CD14-positive monocyte (primary cell): ENCODE measurements around the gene DEGS2. TPM values are rescaled to one million over a fixed set of nuclear protein-coding genes. Genes with fewer than 3 reads are reported as not detected.
A peak's percentile ranks its signal among the peaks of the same experiment; 100 is the strongest.

Experiments used
- DNase-seq, 3 donors: peaks; one replicate each; pipeline ENCODE4 v3.0.0-alpha.2; 2011 to 2022
- H2AFZ ChIP-seq: 2 replicates; pipeline ENCODE4 v1.6.0; 2012; ENCODE audit warnings: mild to moderate bottlenecking, low read depth, low read length, inconsistent platforms; ENCODE audit not compliant: insufficient read depth, poor library complexity, severe bottlenecking
- H3K27ac ChIP-seq, 2 donors: 1 replicate in 1 of 2; 2 replicates in 1 of 2; pipeline ENCODE4 v1.5.1; 2012 to 2013; ENCODE audit warnings: low read length in 2 of 2, control low read depth in 1 of 2, inconsistent platforms in 1 of 2, low read depth in 1 of 2, mild to moderate bottlenecking in 1 of 2
- H3K27me3 ChIP-seq, 2 donors: one replicate each; pipeline versions ENCODE4 v1.6.0 to v1.6.1; 2011 to 2013; ENCODE audit warnings: low read length in 2 of 2; ENCODE audit not compliant: control insufficient read depth in 2 of 2, insufficient read depth in 2 of 2
- H3K36me3 ChIP-seq, 2 donors: replicated peaks in 1 of 2; 1 replicate in 1 of 2; 2 replicates in 1 of 2; pipeline versions ENCODE4 v1.5.1 to v1.6.1; 2012 to 2013; ENCODE audit warnings: low read length in 2 of 2, control low read depth in 1 of 2, inconsistent platforms in 1 of 2, mild to moderate bottlenecking in 1 of 2; ENCODE audit not compliant: insufficient read depth in 2 of 2, control insufficient read depth in 1 of 2
- H3K4me1 ChIP-seq, 2 donors: 1 replicate in 1 of 2; 2 replicates in 1 of 2; pipeline versions ENCODE4 v1.5.1 to v1.6.1; 2012 to 2013; ENCODE audit warnings: low read length in 2 of 2, control low read depth in 1 of 2, inconsistent platforms in 1 of 2, mild to moderate bottlenecking in 1 of 2, moderate library complexity in 1 of 2; ENCODE audit not compliant: insufficient read depth in 2 of 2, control insufficient read depth in 1 of 2
- H3K4me2 ChIP-seq: replicated peaks from 2 replicates; pipeline ENCODE3; 2012; ENCODE audit warnings: low read length, moderate library complexity, mild to moderate bottlenecking; ENCODE audit not compliant: poor library complexity, severe bottlenecking; ENCODE audit errors: extremely low read depth
- H3K4me3 ChIP-seq, 3 experiments: fragments of 200-600 bp in 1 of 3; sonication (generic) in 1 of 3; replicated peaks in 1 of 3; 1 replicate in 2 of 3; 2 replicates in 1 of 3; pipeline ENCODE4 v1.5.1; 2011 to 2013; ENCODE audit warnings: low read length in 3 of 3, mild to moderate bottlenecking in 3 of 3, control low read depth in 2 of 3, low read depth in 2 of 3, inconsistent platforms in 1 of 3, moderate library complexity in 1 of 3
- H3K79me2 ChIP-seq: 2 replicates; pipeline ENCODE4 v1.6.0; 2012; ENCODE audit warnings: mild to moderate bottlenecking, control low read depth, inconsistent platforms, low read length, moderate library complexity; ENCODE audit not compliant: insufficient read depth
- H3K9ac ChIP-seq: 2 replicates; pipeline ENCODE4 v1.6.0; 2017; ENCODE audit warnings: low read length, mild to moderate bottlenecking; ENCODE audit not compliant: insufficient read depth, poor library complexity, severe bottlenecking
- H3K9me3 ChIP-seq, 2 donors: replicated peaks in 1 of 2; 1 replicate in 1 of 2; 2 replicates in 1 of 2; pipeline versions ENCODE4 v1.5.1 to v1.6.1; 2012 to 2013; ENCODE audit warnings: low read length in 2 of 2, control low read depth in 1 of 2; ENCODE audit not compliant: control insufficient read depth in 1 of 2, insufficient read depth in 1 of 2
- H4K20me1 ChIP-seq: 2 replicates; pipeline ENCODE4 v1.6.0; 2012; ENCODE audit warnings: mild to moderate bottlenecking, low read length, control low read depth, moderate library complexity; ENCODE audit not compliant: insufficient read depth
- H3K27ac Mint-ChIP-seq, 7 donors: one replicate each; pipeline ENCODE4 v1.8.0; 2020; ENCODE audit warnings: mild to moderate bottlenecking in 7 of 7, mixed read lengths in 7 of 7, moderate library complexity in 6 of 7, inconsistent platforms in 2 of 7
- H3K27me3 Mint-ChIP-seq, 3 donors: one replicate each; pipeline ENCODE4 v1.8.0; 2021 to 2022; ENCODE audit warnings: low read depth in 3 of 3, mild to moderate bottlenecking in 3 of 3, mixed read lengths in 3 of 3, moderate library complexity in 3 of 3, inconsistent platforms in 1 of 3
- H3K36me3 Mint-ChIP-seq, 2 donors: one replicate each; pipeline ENCODE4 v1.8.0; 2020; ENCODE audit warnings: mixed read lengths in 2 of 2, inconsistent platforms in 1 of 2, mild to moderate bottlenecking in 1 of 2
- H3K4me1 Mint-ChIP-seq: one replicate; pipeline ENCODE4 v1.8.0; 2020; ENCODE audit warnings: mild to moderate bottlenecking, mixed read lengths
- H3K4me3 Mint-ChIP-seq, 2 donors: one replicate each; pipeline ENCODE4 v1.8.0; 2020; ENCODE audit warnings: mild to moderate bottlenecking in 2 of 2, mixed read lengths in 2 of 2, moderate library complexity in 1 of 2
- H3K9me3 Mint-ChIP-seq, 7 donors: one replicate each; pipeline ENCODE4 v1.8.0; 2020 to 2022; ENCODE audit warnings: mixed read lengths in 7 of 7, mild to moderate bottlenecking in 6 of 7, moderate library complexity in 6 of 7, inconsistent platforms in 2 of 7
- WGBS: methylation state at CpG from one replicate; pipeline ENCODE4 v1.1.5; 2013; ENCODE audit warnings: missing lambda C conversion rate; ENCODE audit not compliant: insufficient coverage; 5-methylcytosine and 5-hydroxymethylcytosine counted together
- intact Hi-C, 2 donors: fragments of 100-400 bp; cut with micrococcal nuclease; formaldehyde crosslinking; loops; one replicate each; pipeline versions ENCODE4 v1.15.0 to v1.15.1; 2023
- polyA plus RNA-seq, 3 donors: library from polyadenylated mRNA; depleted of rRNA in 1 of 3; unstranded in 2 of 3; stranded (reverse) in 1 of 3; fragments of 300-500 nt in 2 of 3; fragments of >200 nt in 1 of 3; fragmentation: Illumina TruSeq in 2 of 3; gene quantifications; 1 replicate in 2 of 3; 2 replicates in 1 of 3; pipeline ENCODE4 v1.2.3, GENCODE V29; 2012 to 2021
- TF ChIP-seq, protein P1 (sequence below): fragments of 200-600 bp; IDR thresholded peaks from one replicate; pipeline ENCODE4 v1.8.0; 2022; ENCODE audit warnings: antibody characterized with exemption, mild to moderate bottlenecking

The DEGS2 gene
- polyA plus RNA-seq, 3 donors: 0.07 to 0.36 TPM; not detected in 1

- 20% methylated on average over 4 of the region's 16 CpGs for WGBS
- Mint-ChIP-seq H3K4me3 (peak overlapping the region; percentile 87 to 93), H3K9me3 (no peaks in the 10 kb centered on the region), H3K36me3 (no peaks in the 10 kb centered on the region), H3K4me1 (peaks cover 11% of the 10 kb centered on the region), H3K27me3 (peaks cover 7 to 17% (median 15%) of the 10 kb centered on the region in 3 donors), H3K27ac (peak overlapping the region in 2 of 7 donors; percentile 69 to 78)
- Histone ChIP-seq H3K4me2 (peak overlapping the region; percentile 65), H3K4me3 (peak overlapping the region in 2 of 3 experiments; percentile 41 to 71), H3K27me3 (peaks cover 3 to 5% of the 10 kb centered on the region in 2 donors), H3K9me3 (no peaks in the 10 kb centered on the region), H3K4me1 (peaks cover 20 to 23% of the 10 kb centered on the region in 2 donors), H3K9ac (peak overlapping the region; percentile 42), H2AFZ (peak overlapping the region; percentile 74), H3K79me2 (no peaks in the 10 kb centered on the region), H3K27ac (no peak overlapping the region), H3K36me3 (no peaks in the 10 kb centered on the region), H4K20me1 (no peaks in the 10 kb centered on the region)
- TF ChIP-seq, protein P1, sequence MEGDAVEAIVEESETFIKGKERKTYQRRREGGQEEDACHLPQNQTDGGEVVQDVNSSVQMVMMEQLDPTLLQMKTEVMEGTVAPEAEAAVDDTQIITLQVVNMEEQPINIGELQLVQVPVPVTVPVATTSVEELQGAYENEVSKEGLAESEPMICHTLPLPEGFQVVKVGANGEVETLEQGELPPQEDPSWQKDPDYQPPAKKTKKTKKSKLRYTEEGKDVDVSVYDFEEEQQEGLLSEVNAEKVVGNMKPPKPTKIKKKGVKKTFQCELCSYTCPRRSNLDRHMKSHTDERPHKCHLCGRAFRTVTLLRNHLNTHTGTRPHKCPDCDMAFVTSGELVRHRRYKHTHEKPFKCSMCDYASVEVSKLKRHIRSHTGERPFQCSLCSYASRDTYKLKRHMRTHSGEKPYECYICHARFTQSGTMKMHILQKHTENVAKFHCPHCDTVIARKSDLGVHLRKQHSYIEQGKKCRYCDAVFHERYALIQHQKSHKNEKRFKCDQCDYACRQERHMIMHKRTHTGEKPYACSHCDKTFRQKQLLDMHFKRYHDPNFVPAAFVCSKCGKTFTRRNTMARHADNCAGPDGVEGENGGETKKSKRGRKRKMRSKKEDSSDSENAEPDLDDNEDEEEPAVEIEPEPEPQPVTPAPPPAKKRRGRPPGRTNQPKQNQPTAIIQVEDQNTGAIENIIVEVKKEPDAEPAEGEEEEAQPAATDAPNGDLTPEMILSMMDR: no peak
- intact Hi-C loops: no loop called here
- no peak for DNase-seq
Observed at GRCh38 chr14:100165831-100166440, 6.5 kb upstream of the DEGS2 start.

DNA sequence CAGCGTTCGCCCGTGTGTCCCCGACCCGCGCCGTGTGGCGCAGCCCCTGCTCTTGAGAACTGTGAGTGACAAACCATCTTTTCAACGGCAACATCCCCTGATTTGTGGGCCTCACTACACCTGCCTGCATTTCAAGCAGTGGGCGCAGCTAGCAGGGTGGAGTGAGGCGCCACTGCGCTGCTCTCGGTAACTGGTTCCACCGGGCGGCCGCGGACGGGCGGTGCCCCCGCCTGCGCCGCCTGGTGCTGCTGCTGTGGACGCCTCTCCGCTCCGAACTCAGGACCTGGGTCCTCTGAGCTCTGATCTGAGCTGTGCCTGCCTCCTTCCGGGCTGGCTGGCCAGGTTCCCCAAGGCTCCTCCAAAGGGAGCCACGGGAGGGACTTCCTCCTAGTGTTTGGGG, 5.9 kb upstream of the DEGS2 start:
- no peak overlapping the region for H3K9ac ChIP-seq
- H3K9me3 ChIP-seq: peaks cover under 1 to 3% of the 10 kb centered on the region in 2 donors
- peaks cover 20 to 23% of the 10 kb centered on the region in 2 donors for H3K4me1 ChIP-seq
- Mint-ChIP-seq H3K4me1 (peaks cover 11% of the 10 kb centered on the region), H3K27ac (peak overlapping the region in 4 of 7 donors; percentile 19 to 84 (median 71)), H3K9me3 (peaks cover 0 to 2% (median 0%) of the 10 kb centered on the region in 7 donors), H3K36me3 (no peaks in the 10 kb centered on the region), H3K4me3 (peak overlapping the region in 1 of 2 donors; percentile 32), H3K27me3 (peaks cover 12 to 20% (median 20%) of the 10 kb centered on the region in 3 donors)
- H3K27me3 ChIP-seq: peaks cover 5 to 11% of the 10 kb centered on the region in 2 donors
- no peak overlapping the region for H3K27ac ChIP-seq
- H3K79me2 ChIP-seq: no peaks in the 10 kb centered on the region
- H3K4me3 ChIP-seq: no peak overlapping the region
- DNase-seq: no peak
- H3K4me2 ChIP-seq: no peak overlapping the region
- H3K36me3 ChIP-seq: no peaks in the 10 kb centered on the region
- 75% methylated on average over 24 of the region's 27 CpGs for WGBS
- TF ChIP-seq, protein P1: no peak
- intact Hi-C loops: no loop called here
- H2AFZ ChIP-seq: no peak overlapping the region
- no peaks in the 10 kb centered on the region for H4K20me1 ChIP-seq
